ENCODE data around the gene LCN6. TPM values are rescaled to one million over a fixed set of nuclear protein-coding genes. Genes with fewer than 3 reads are reported as not detected.

The LCN6 gene
- total RNA-seq, 3 donors from 2014 or later, result 1.0 to 8.5 (median 4.7) TPM

DNA sequence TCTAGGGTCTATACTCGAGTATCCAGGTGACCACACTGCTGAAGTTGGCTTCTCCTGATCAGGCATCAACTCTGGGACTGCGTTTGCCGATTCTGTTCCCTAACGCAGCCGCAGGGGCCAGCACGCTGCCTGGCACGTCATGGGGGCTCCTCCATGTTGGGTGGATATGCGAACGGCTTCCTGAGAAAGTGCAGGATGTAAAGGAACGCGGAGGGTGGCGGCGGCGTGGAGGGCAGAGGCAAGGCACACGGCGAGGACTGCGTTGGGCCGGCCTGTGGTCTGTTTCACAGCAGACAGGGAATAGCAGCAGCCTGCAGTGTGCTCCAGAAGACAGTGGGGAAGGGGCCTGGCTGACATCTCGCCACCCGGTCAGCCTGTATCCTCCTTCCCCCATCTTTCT is 9.4 kb downstream of the LCN6 start:
- no peaks in the 10 kb centered on the region for H3K9me3 ChIP-seq
- H3K36me3 ChIP-seq (ENCODE audit: low read depth), result no peaks in the 10 kb centered on the region
- H3K4me3 ChIP-seq, result no peak overlapping the region
- TF ChIP-seq, protein P1, sequence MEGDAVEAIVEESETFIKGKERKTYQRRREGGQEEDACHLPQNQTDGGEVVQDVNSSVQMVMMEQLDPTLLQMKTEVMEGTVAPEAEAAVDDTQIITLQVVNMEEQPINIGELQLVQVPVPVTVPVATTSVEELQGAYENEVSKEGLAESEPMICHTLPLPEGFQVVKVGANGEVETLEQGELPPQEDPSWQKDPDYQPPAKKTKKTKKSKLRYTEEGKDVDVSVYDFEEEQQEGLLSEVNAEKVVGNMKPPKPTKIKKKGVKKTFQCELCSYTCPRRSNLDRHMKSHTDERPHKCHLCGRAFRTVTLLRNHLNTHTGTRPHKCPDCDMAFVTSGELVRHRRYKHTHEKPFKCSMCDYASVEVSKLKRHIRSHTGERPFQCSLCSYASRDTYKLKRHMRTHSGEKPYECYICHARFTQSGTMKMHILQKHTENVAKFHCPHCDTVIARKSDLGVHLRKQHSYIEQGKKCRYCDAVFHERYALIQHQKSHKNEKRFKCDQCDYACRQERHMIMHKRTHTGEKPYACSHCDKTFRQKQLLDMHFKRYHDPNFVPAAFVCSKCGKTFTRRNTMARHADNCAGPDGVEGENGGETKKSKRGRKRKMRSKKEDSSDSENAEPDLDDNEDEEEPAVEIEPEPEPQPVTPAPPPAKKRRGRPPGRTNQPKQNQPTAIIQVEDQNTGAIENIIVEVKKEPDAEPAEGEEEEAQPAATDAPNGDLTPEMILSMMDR (IDR thresholded peaks at IDR 0.05), result no peak
- H3K4me1 ChIP-seq (ENCODE audit: low read depth), result peaks cover 7% of the 10 kb centered on the region
- intact Hi-C loops (cut with DNase I, micrococcal nuclease), result no loop called here
- ATAC-seq (no peak), DNase-seq (no peak)

DNA sequence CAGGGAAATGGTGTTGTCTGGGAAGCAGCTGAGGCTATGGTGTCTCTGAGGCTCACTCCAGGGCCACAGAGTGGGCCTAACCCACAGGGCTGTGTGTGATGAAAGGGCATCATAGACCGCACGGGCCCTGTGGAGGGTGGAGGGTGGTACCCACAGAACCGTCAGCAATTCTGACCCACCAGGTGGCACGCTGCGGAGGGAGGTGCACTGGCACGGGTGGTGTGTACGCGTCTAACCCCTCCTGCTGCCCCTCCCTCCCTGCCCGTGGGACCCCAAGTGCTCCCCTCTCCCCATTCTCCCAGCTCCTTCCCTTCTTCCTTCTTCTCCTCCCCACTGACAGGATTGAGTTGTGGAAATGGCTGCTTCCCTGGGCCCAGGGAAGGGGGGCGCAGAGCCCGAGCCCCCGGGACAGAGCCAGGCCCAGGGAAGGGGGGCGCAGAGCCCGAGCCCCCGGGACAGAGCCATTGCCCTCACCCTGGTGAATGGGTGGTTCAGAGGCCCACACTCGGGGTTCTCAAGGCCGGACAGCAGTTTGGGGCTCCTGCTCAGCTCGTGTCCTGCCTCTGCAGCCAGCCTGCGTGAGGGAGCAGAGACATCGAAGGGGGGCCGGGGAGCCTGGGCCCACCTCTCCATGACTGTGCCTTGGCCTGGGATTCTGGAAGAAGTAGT is 12.4 kb downstream of the LCN6 start:
- ATAC-seq, result no peak
- H3K4me1 ChIP-seq (ENCODE audit: low read depth), result no peaks in the 10 kb centered on the region
- intact Hi-C loops (cut with DNase I, micrococcal nuclease), result no loop called here
- DNase-seq, result no peak
- no peaks in the 10 kb centered on the region for H3K9me3 ChIP-seq
- TF ChIP-seq, protein P1 (IDR thresholded peaks at IDR 0.05), result no peak
- no peaks in the 10 kb centered on the region for H3K36me3 ChIP-seq (ENCODE audit: low read depth)
- no peak overlapping the region for H3K4me3 ChIP-seq

DNA sequence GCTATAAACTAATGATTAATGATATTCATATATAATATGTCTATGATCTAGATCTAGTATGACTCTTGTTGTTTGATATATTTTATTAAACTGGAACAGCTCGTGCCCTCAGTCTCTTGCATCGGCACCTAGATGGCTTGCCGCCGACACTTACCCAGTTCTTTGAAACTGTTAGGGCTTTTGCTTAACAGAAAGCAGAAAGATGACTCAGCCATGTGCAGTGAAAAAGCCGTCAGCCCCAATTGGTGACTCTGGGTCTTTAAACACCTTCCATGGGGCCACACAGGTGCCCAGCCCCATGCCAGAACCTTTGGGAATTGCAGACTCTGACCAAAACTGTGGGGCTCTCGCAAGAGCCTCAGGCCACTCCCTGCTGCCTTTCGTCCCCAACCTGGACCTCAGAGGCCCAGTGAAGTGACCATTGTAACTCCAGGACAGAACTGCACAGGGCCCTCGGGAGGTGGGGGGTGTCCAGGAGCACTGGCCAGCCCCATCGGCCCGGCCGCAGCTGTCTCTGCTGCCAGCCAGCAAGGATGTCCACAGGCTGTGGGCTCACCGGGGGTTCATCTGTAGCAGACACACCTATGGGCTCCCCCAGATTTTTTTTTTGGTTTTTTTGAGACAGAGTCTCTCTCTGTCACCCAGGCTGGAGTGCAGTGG is 13.4 kb downstream of the LCN6 start:
- no peaks in the 10 kb centered on the region for H3K36me3 ChIP-seq (ENCODE audit: low read depth)
- H3K9me3 ChIP-seq, result no peaks in the 10 kb centered on the region
- H3K4me3 ChIP-seq, result no peak overlapping the region
- DNase-seq, result no peak
- no peaks in the 10 kb centered on the region for H3K4me1 ChIP-seq (ENCODE audit: low read depth)
- intact Hi-C loops (cut with DNase I, micrococcal nuclease), result no loop called here
- ATAC-seq, result no peak
- TF ChIP-seq, protein P1 (IDR thresholded peaks at IDR 0.05), result no peak

DNA sequence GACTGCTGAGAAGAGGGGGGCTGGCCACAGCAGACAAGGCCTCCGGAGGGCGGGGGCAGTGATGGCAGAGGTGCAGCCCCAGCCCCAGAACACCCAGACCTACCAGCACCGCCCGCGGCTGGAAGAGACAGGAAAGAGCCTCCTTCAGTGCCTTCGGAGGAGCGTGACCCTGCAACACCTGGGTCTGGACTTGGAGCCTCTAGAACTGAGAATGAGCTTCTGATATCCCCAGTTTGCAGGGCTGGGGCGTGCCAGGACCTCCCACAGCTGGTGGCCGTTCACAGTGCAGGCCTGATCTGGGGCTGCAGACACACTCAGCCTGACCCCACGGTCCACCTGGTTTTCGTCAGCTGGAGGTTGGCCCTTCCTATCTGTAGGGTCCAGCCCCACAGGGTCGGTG is 14.7 kb downstream of the LCN6 start:
- TF ChIP-seq, protein P1 (IDR thresholded peaks at IDR 0.05), result no peak
- H3K4me3 ChIP-seq, result no peak overlapping the region
- no peak for DNase-seq
- ATAC-seq, result no peak
- intact Hi-C loops (cut with DNase I, micrococcal nuclease), result no loop called here
- no peaks in the 10 kb centered on the region for H3K9me3 ChIP-seq
- H3K4me1 ChIP-seq (ENCODE audit: low read depth), result peaks cover 5% of the 10 kb centered on the region
- no peaks in the 10 kb centered on the region for H3K36me3 ChIP-seq (ENCODE audit: low read depth)

DNA sequence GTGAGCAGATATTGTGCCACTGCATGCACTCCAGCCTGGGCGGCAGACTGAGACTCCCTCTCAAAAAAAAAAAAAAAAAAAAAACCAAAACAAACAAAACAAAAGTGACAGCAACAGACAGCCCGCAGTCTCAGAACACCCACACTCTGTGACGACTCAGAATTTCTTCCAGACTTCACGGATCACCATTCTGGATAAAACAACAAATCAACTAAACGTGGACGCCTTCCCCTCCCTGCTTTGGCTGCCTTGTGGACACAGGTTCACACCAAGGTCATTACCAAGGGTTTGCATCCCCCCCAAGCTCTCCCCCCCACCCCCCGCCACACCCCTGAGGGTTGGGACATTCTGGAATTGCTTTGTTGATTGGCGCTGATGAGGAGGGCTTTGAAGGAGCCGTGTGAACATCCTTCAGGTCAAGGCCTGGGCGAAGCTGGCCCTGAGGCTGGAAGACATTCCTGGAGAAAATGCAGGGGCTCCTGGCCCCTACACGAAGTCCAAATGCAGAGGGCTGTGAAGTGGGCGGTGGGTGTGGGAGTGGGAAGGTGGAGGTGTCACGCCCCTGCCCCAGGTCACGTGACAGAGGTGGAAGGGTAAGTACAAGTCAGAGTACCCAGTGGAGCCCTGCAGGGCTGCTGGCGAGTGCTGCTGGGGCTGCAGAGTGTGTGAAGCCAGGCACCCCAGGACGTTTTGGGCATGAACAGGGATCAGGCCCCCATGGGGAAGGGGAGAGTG is 15.7 kb downstream of the LCN6 start:
- Histone ChIP-seq H3K36me3 (ENCODE audit: low read depth) (no peaks in the 10 kb centered on the region), H3K4me1 (ENCODE audit: low read depth) (peaks cover 9% of the 10 kb centered on the region), H3K4me3 (no peak overlapping the region), H3K9me3 (no peaks in the 10 kb centered on the region)
- intact Hi-C loops (cut with DNase I, micrococcal nuclease), result no loop called here
- DNase-seq, result no peak
- TF ChIP-seq, protein P1 (IDR thresholded peaks at IDR 0.05), result no peak
- ATAC-seq, result no peak
